IMR-90 (cell line): ENCODE results near the gene PAQR7. TPM values are rescaled to one million over a fixed set of nuclear protein-coding genes. Genes with fewer than 3 reads are reported as not detected.

Experiments
- ATAC-seq: fragments of 200-7000 bp; cut with Tn5 transposase; 2 replicates; pipeline ENCODE4 v1.9.1; 2020; ENCODE audit warnings: low read depth, mild to moderate bottlenecking, moderate library complexity
- BruUV-seq: library from RNA; stranded (reverse); fragments of 400-500 nt; replicated peaks from 2 replicates; lab custom pipeline; 2021; lab: Mats Ljungman, UMichigan
- CTCF ChIA-PET: fragments of 300-600 bp; formaldehyde crosslinking; extraction: SDS; loops from one replicate; lab custom pipeline; 2021; ENCODE audit warnings: antibody characterized with exemption; lab: Yijun Ruan, JAX
- POLR2A ChIA-PET: fragments of 300-600 bp; sonication (Branson Sonifier 250); formaldehyde crosslinking; loops from one replicate; lab custom pipeline; 2022; ENCODE audit warnings: antibody characterized with exemption; ENCODE audit not compliant: unreplicated experiment; lab: Charles Lee
- DNase-seq: peaks from one replicate; pipeline ENCODE4 v3.0.0; 2013
- H2AFZ ChIP-seq: replicated peaks from 2 replicates; pipeline ENCODE3; 2013; ENCODE audit warnings: low read length, mild to moderate bottlenecking; ENCODE audit not compliant: poor library complexity
- H2AK5ac ChIP-seq: 2 replicates; pipeline ENCODE4 v1.6.1; 2013; ENCODE audit warnings: low read depth, low read length, inconsistent platforms
- H2AK9ac ChIP-seq: replicated peaks from 2 replicates; pipeline ENCODE3; 2013; ENCODE audit warnings: mild to moderate bottlenecking, low read depth, low read length, moderate library complexity; ENCODE audit not compliant: poor library complexity
- H2BK120ac ChIP-seq: 2 replicates; pipeline ENCODE4 v1.6.1; 2013; ENCODE audit warnings: low read depth, low read length, inconsistent platforms
- H2BK15ac ChIP-seq: 3 replicates; pipeline ENCODE4 v1.6.1; 2013; ENCODE audit warnings: low read depth, low read length, inconsistent platforms
- H2BK20ac ChIP-seq: 2 replicates; pipeline ENCODE4 v1.6.1; 2013; ENCODE audit warnings: low read depth, mild to moderate bottlenecking, inconsistent platforms, low read length, moderate library complexity
- H2BK5ac ChIP-seq: 2 replicates; pipeline ENCODE4 v1.6.1; 2013; ENCODE audit warnings: mild to moderate bottlenecking, low read depth, low read length, inconsistent platforms; ENCODE audit not compliant: poor library complexity, severe bottlenecking
- H3K14ac ChIP-seq: replicated peaks from 2 replicates; pipeline ENCODE4 v1.6.1; 2013; ENCODE audit warnings: low read depth, low read length, inconsistent platforms
- H3K18ac ChIP-seq: 2 replicates; pipeline ENCODE4 v1.6.1; 2013; ENCODE audit warnings: low read depth, low read length, control low read depth
- H3K23ac ChIP-seq: 2 replicates; pipeline ENCODE4 v1.6.1; 2013; ENCODE audit warnings: low read depth, low read length, inconsistent platforms
- H3K27ac ChIP-seq: 2 replicates; pipeline ENCODE4 v1.5.1; 2013; ENCODE audit warnings: mild to moderate bottlenecking, control low read depth, low read length; ENCODE audit not compliant: insufficient read depth
- H3K27me3 ChIP-seq: 2 replicates; pipeline ENCODE4 v1.6.1; 2013; ENCODE audit warnings: low read length; ENCODE audit not compliant: control insufficient read depth, insufficient read depth
- H3K36me3 ChIP-seq: 2 replicates; pipeline ENCODE4 v1.6.1; 2013; ENCODE audit warnings: low read length, mixed read lengths; ENCODE audit not compliant: control insufficient read depth, insufficient read depth
- H3K4ac ChIP-seq: 2 replicates; pipeline ENCODE4 v1.6.1; 2013; ENCODE audit warnings: low read depth, low read length, inconsistent platforms
- H3K4me1 ChIP-seq: 2 replicates; pipeline ENCODE4 v1.6.1; 2013; ENCODE audit warnings: low read length, mixed read lengths; ENCODE audit not compliant: control insufficient read depth, insufficient read depth
- H3K4me2 ChIP-seq: 2 replicates; pipeline ENCODE4 v1.6.1; 2013; ENCODE audit warnings: low read depth, mild to moderate bottlenecking, control low read depth, low read length, moderate library complexity
- H3K4me3 ChIP-seq: 2 replicates; pipeline ENCODE4 v1.5.1; 2013; ENCODE audit warnings: low read depth, mild to moderate bottlenecking, control low read depth, low read length, moderate library complexity; ENCODE audit not compliant: insufficient read depth
- H3K56ac ChIP-seq: 2 replicates; pipeline ENCODE4 v1.6.1; 2013; ENCODE audit warnings: low read length, inconsistent platforms; ENCODE audit not compliant: insufficient read depth; ENCODE audit errors: extremely low read depth
- H3K79me1 ChIP-seq, 2 experiments: 2 replicates each; pipeline ENCODE4 v1.6.1; 2013; ENCODE audit warnings: low read length in 2 of 2, inconsistent platforms in 1 of 2, low read depth in 1 of 2
- H3K9ac ChIP-seq: 2 replicates; pipeline ENCODE4 v1.6.1; 2013; ENCODE audit warnings: low read depth, low read length, control low read depth
- H3K9me1 ChIP-seq: 2 replicates; pipeline ENCODE4 v1.6.1; 2013; ENCODE audit warnings: low read length, inconsistent platforms; ENCODE audit not compliant: insufficient read depth
- H3K9me3 ChIP-seq: 2 replicates; pipeline ENCODE4 v1.6.1; 2013; ENCODE audit warnings: low read length; ENCODE audit not compliant: control insufficient read depth, insufficient read depth
- H4K20me1 ChIP-seq: 2 replicates; pipeline ENCODE4 v1.6.1; 2013; ENCODE audit warnings: low read length, inconsistent platforms; ENCODE audit not compliant: insufficient read depth
- H4K5ac ChIP-seq: 2 replicates; pipeline ENCODE4 v1.6.1; 2013; ENCODE audit warnings: mild to moderate bottlenecking, low read depth, low read length, control low read depth
- H4K8ac ChIP-seq, 2 experiments: 2 replicates each; pipeline ENCODE4 v1.6.1; 2013; ENCODE audit warnings: low read depth in 2 of 2, low read length in 2 of 2, control low read depth in 1 of 2, inconsistent platforms in 1 of 2
- H4K91ac ChIP-seq: 2 replicates; pipeline ENCODE4 v1.6.1; 2013; ENCODE audit warnings: low read depth, low read length, inconsistent platforms; ENCODE audit not compliant: insufficient read depth
- CHD1 ChIP-seq: IDR thresholded peaks from 2 replicates; pipeline ENCODE4 v1.6.1; 2012; ENCODE audit warnings: low read depth, low read length, improper control_type of control experiment
- MAFK ChIP-seq: IDR thresholded peaks from 2 replicates; pipeline ENCODE4 v1.6.1; 2012; ENCODE audit warnings: low read depth, low read length, improper control_type of control experiment
- MAZ ChIP-seq: IDR thresholded peaks from 2 replicates; pipeline ENCODE4 v1.6.1; 2012; ENCODE audit warnings: low read depth, mild to moderate bottlenecking, low read length, improper control_type of control experiment, moderate library complexity, borderline replicate concordance
- MXI1 ChIP-seq: IDR thresholded peaks from 2 replicates; pipeline ENCODE4 v1.6.1; 2012; ENCODE audit warnings: low read depth, mild to moderate bottlenecking, low read length, moderate library complexity, borderline replicate concordance
- NFE2L2 ChIP-seq: fragments of 150-350 bp; IDR thresholded peaks from 2 replicates; pipeline ENCODE4 v1.6.1; 2016; ENCODE audit warnings: low read depth, mild to moderate bottlenecking, low read length
- POLR2A ChIP-seq: IDR thresholded peaks from 2 replicates; pipeline ENCODE4 v1.6.1; 2012; ENCODE audit warnings: mild to moderate bottlenecking, low read depth, low read length
- RAD21 ChIP-seq: IDR thresholded peaks from 2 replicates; pipeline ENCODE4 v1.6.1; 2012; ENCODE audit warnings: low read length, improper control_type of control experiment
- RCOR1 ChIP-seq: IDR thresholded peaks from 2 replicates; pipeline ENCODE4 v1.6.1; 2012; ENCODE audit warnings: mild to moderate bottlenecking, low read length, improper control_type of control experiment; ENCODE audit not compliant: insufficient replicate concordance
- RFX5 ChIP-seq: IDR thresholded peaks from 2 replicates; pipeline ENCODE4 v1.8.0; 2012; ENCODE audit warnings: low read depth, mild to moderate bottlenecking, low read length, moderate library complexity
- SMC3 ChIP-seq: fragments of 150-350 bp; IDR thresholded peaks from 2 replicates; pipeline ENCODE4 v1.6.1; 2016; ENCODE audit warnings: low read depth, mild to moderate bottlenecking, antibody characterized with exemption, low read length, moderate library complexity
- WGBS, 2 experiments: methylation state at CpG; one replicate each; pipeline versions ENCODE4 v1.1.5 to v1.1.7; 2013; ENCODE audit warnings: missing lambda C conversion rate in 2 of 2; ENCODE audit not compliant: insufficient read length in 1 of 2; ENCODE audit errors: extremely low coverage in 2 of 2; 5-methylcytosine and 5-hydroxymethylcytosine counted together
- dilution Hi-C: fragments of 300-500 bp; cut with HindIII; formaldehyde crosslinking; loops from one replicate; pipeline ENCODE4 v1.14.3; 2018; ENCODE audit warnings: low sequenced_read_pairs; ENCODE audit not compliant: unreplicated experiment
- in situ Hi-C: fragments of 300-500 bp; cut with MboI; formaldehyde crosslinking; loops from 3 replicates; pipeline ENCODE4 v1.14.3; 2019; ENCODE audit warnings: low sequenced_read_pairs, inconsistent platforms, mixed read lengths
- intact Hi-C: fragments of 100-400 bp; cut with micrococcal nuclease; formaldehyde crosslinking; loops from 2 replicates; pipeline ENCODE4 v1.10.0; 2022
- polyA plus RNA-seq, 3 experiments: library from polyadenylated mRNA; depleted of rRNA; stranded (reverse); fragments of >200 nt; gene quantifications; 2 replicates each; pipeline ENCODE4 v1.2.3, GENCODE V29; 2012; ENCODE audit warnings: low replicate concordance in 1 of 3
- total RNA-seq: library from RNA; depleted of rRNA; stranded (reverse); fragments of >200 nt; gene quantifications from 2 replicates; pipeline ENCODE4 v1.2.3, GENCODE V29; 2012
- TF ChIP-seq, protein P1 (sequence below): fragments of 150-350 bp; IDR thresholded peaks from 2 replicates; pipeline ENCODE4 v1.6.1; 2017; ENCODE audit warnings: mild to moderate bottlenecking, antibody characterized with exemption, low read length, low read depth
- TF ChIP-seq, protein P2 (sequence below): fragments of 150-350 bp; IDR thresholded peaks from 2 replicates; pipeline ENCODE4 v1.6.1; 2016; ENCODE audit warnings: low read depth, mild to moderate bottlenecking, low read length, moderate library complexity, borderline replicate concordance
- TF ChIP-seq, protein P3 (sequence below): conservative IDR thresholded peaks from 2 replicates; pipeline ENCODE4 v1.5.1; 2012; ENCODE audit warnings: mild to moderate bottlenecking, low read depth, low read length, improper control_type of control experiment

Gene PAQR7
- total and polyA plus RNA-seq, 2 of the 4 experiments (the other 2 are of a cell fraction), result 9.0 to 12.9 TPM

DNA sequence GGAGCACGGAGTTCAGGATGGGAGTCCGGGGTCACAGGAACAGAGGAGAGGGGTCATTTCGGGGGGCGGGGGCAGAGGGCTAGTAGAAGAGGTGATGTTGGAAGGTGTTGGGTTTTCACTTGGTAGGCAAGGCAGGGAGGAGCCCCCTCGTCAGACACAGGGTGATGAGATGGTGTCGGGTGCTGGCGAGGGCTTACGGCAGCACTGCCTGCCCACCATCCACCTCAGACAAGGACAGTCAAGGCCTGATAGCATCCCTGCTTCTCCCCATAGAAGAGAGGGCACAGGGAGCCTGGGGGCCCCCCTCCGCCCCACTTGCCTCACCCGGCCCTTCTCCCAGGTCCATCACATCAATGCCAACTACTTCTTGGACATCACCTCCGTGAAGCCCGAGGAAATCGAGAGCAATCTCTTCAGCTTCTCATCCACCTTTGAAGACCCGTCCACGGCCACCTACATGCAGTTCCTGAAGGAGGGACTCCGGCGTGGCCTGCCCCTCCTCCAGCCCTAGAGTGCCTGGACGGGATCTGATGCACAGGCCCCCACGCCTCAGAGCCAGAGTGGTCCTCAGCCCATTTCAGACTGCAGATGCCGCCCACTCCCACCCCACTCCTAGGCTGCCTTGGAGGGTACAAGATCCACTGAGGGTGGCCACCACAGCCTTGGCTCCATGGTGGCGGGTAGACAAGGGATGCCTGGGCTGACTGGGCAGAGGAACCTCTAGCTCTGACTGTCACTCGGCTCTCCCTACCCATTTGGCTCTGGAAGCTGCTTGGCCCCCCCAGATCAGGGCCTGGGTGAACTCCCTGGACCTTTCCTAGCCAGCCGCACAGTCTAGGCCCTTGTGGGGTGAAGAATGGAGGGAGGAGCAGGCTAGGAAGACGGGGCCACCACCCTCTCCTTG lies 60.0 kb downstream of the PAQR7 start:
- ChIA-PET POLR2A (interaction anchor here (0.5 to 0.7 kb wide), 3 partner anchors 22 to 1184 kb away, joined by 3 to 16 read pairs (median 3); no protein-coding TSS in a partner anchor), CTCF (interaction anchor here (0.7 kb wide), 1 partner anchor 330 kb away, joined by 3 read pairs; no protein-coding TSS in a partner anchor)
- Histone ChIP-seq H3K9ac (no peak overlapping the region), H3K4me2 (no peak overlapping the region), H3K79me1 (peaks cover 5 to 37% of the 10 kb centered on the region in 2 experiments; a peak in 2 of 4 replicates), H4K8ac (no peak overlapping the region), H3K9me3 (no peaks in the 10 kb centered on the region), H2BK120ac (no peak overlapping the region), H4K91ac (no peak overlapping the region), H3K18ac (no peak overlapping the region), H3K4me1 (peaks cover 7% of the 10 kb centered on the region), H2AK9ac (no peak overlapping the region), H3K56ac (no peak overlapping the region), H3K23ac (no peak overlapping the region), H2AK5ac (no peak overlapping the region), H3K36me3 (peaks cover 35% of the 10 kb centered on the region), H2BK5ac (no peak overlapping the region), H2AFZ (no peak overlapping the region), H3K27me3 (no peaks in the 10 kb centered on the region), H4K20me1 (peaks cover 8% of the 10 kb centered on the region), H2BK15ac (no peak overlapping the region), H3K4ac (no peak overlapping the region), H3K9me1 (peaks cover 9% of the 10 kb centered on the region), H4K5ac (no peak overlapping the region), H2BK20ac (no peak overlapping the region), H3K14ac (no peak overlapping the region), H3K4me3 (no peak overlapping the region), H3K27ac (no peak overlapping the region)
- intact Hi-C loops, result loop anchor here (10.0 kb wide), 1 partner anchor 571 kb away; the partner anchor contains the start of gene RSRP1
- DNase-seq, result no peak
- WGBS, 2 experiments, result 94% methylated on average over 8 of the region's 24 CpGs; no CpG with 5 or more reads in 1 of the 2 experiments
- ATAC-seq, result no peak
- BruUV-seq, result no TSS peak
- dilution Hi-C loops, result no loop called here
- in situ Hi-C loops, result loop anchor here (25.0 kb wide), 2 partner anchors 403 to 578 kb away; partner anchors contain the start of genes RHCE, RSRP1 and SYF2
- TF ChIP-seq MXI1 (no peak), RFX5 (no peak), MAZ (no peak), NFE2L2 (no peak), SMC3 (no peak), RAD21 (no peak), RCOR1 (no peak), MAFK (no peak), POLR2A (no peak), CHD1 (no peak)
- TF ChIP-seq, protein P1, sequence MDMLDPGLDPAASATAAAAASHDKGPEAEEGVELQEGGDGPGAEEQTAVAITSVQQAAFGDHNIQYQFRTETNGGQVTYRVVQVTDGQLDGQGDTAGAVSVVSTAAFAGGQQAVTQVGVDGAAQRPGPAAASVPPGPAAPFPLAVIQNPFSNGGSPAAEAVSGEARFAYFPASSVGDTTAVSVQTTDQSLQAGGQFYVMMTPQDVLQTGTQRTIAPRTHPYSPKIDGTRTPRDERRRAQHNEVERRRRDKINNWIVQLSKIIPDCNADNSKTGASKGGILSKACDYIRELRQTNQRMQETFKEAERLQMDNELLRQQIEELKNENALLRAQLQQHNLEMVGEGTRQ, result no peak
- TF ChIP-seq, protein P2, sequence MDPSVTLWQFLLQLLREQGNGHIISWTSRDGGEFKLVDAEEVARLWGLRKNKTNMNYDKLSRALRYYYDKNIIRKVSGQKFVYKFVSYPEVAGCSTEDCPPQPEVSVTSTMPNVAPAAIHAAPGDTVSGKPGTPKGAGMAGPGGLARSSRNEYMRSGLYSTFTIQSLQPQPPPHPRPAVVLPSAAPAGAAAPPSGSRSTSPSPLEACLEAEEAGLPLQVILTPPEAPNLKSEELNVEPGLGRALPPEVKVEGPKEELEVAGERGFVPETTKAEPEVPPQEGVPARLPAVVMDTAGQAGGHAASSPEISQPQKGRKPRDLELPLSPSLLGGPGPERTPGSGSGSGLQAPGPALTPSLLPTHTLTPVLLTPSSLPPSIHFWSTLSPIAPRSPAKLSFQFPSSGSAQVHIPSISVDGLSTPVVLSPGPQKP, result no peak
- TF ChIP-seq, protein P3, sequence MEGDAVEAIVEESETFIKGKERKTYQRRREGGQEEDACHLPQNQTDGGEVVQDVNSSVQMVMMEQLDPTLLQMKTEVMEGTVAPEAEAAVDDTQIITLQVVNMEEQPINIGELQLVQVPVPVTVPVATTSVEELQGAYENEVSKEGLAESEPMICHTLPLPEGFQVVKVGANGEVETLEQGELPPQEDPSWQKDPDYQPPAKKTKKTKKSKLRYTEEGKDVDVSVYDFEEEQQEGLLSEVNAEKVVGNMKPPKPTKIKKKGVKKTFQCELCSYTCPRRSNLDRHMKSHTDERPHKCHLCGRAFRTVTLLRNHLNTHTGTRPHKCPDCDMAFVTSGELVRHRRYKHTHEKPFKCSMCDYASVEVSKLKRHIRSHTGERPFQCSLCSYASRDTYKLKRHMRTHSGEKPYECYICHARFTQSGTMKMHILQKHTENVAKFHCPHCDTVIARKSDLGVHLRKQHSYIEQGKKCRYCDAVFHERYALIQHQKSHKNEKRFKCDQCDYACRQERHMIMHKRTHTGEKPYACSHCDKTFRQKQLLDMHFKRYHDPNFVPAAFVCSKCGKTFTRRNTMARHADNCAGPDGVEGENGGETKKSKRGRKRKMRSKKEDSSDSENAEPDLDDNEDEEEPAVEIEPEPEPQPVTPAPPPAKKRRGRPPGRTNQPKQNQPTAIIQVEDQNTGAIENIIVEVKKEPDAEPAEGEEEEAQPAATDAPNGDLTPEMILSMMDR, result no peak
